Measurements from ENCODE around the gene PNLIPRP2.

The PNLIPRP2 gene

GRCh38 chr10:116620423-116621400, at the start of gene PNLIPRP2:
TSS of gene PNLIPRP2 (plus strand) at chr10:116620953.
- no peak for DNase-seq

GRCh38 chr10:116574797-116575196, 46.0 kb upstream of the PNLIPRP2 start:
- no peak for DNase-seq

DNA sequence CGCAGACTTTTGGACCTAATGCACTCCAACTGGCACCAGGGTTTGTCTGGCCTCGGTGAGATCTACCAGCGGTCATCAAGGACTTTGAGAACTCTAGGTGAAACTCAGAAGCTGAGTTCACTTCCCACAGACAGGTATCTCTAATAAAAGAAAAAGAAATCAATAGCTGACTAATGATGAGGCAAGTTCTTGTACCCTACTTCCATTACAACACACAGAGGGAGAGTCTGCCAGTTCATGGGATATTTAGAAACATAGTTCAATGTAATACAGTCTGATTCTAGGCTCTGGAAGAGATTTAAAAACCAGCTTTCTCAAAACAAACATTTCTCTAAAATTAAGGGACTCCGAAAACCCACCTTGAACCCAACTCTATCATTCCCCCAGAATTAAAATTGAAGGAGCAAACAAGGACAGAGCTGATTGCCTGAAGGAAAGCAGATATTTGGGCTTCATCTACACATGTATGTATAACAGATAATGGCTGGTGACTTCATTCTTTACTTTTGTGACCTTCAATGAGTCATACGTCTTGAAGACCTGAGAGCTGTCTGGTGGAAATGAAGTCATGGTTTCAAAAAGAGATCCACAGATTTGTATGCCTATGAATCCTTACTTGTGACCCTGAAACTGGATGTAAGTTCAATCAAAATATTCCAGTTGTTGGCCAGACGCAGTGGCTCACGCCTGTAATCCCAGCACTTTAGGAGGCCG, 32.7 kb upstream of the PNLIPRP2 start:
- no peak for DNase-seq

- no peak for DNase-seq
Measured at GRCh38 chr10:116588995-116589394, 31.8 kb upstream of the PNLIPRP2 start.

GRCh38 chr10:116589926-116590325, 30.8 kb upstream of the PNLIPRP2 start:
- DNase-seq: no peak

DNA sequence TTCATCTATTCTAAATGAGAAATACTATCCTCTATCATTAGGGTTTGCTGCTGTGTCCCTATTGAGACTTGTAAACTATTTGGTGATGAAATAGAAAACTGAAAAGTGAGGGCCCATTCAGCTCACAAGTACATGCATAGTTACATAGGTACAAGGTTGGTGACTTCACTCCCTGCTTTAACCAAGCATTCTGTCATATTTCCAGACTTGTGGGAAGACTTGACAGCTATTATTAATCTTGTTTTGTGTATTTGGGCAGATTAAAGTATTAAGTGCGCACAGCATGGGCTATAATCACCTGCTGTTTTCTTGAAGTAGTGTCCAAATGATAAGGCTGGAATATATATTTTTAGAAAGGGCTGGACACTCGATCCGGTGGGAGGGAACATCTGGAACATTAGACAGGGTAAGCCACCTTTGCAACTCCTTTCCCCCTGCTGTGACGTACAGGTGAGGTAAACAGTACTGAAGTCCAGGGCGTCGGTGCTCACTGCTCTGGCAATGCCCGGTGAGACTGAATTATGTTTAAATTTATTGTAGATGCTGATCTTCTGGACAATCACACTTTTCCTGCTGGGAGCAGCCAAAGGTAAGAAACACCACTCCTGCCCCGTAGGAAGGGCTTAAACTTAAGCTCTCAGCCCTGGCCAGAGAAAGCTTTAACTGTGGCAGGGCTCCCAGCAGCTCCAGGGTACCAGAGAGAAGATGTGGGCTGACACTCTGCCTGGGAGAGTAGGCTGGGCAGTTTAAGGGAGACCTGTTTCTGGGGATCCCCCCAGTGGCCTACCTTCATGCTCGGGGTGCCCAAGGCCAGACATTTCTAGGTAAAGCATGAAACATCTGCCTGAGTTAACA, 29.9 kb upstream of the PNLIPRP2 start, which contains the start of gene PNLIPRP1:
PNLIPRP1 (plus strand) TSS at position 370 of the 855 bp plus-strand sequence; CDS start at position 541, 171 bp downstream.
- DNase-seq: no peak

GRCh38 chr10:116593139-116593740, 27.5 kb upstream of the PNLIPRP2 start:
- no peak for DNase-seq

- no peak for DNase-seq
Measured at GRCh38 chr10:116594525-116595035, 26.2 kb upstream of the PNLIPRP2 start.

DNA sequence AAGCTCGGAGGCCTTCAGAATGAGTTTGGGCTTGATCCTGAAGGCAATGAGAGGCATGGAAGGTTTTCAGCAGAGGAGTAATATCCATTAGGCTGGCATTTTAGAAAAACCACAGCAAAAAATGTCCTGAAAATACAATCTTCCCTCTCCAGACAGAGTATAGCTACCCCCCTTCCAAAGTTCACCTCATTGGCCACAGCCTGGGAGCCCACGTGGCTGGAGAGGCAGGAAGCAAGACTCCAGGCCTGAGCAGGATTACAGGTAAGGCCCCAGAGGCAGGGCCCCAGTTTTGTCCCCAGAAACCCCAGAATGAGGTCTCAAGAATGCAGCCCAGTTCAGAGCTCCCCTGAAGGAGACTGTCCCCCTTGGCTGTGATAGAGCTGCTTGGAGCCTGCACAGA, 24.7 kb upstream of the PNLIPRP2 start:
- DNase-seq: no peak

DNA sequence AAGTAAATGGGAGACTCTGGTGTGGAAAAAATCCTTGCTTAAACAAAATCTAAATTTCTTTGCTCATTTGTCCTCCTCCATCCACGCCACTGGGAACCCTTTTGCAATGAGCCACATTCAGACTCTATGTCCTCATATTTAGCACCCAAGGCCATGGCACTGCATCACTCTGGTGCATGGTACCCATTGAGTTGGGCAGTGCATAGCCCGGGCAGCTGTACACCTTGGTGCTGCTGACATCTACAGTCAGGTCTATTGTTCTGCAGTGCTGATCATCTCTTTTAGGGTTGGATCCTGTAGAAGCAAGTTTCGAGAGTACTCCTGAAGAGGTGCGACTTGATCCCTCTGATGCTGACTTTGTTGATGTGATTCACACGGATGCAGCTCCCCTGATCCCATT, 23.2 kb upstream of the PNLIPRP2 start:
- DNase-seq: no peak

- no peak for DNase-seq
Measured at GRCh38 chr10:116598329-116598728, 22.4 kb upstream of the PNLIPRP2 start.

- DNase-seq: no peak
Measured at GRCh38 chr10:116599991-116600390, 20.8 kb upstream of the PNLIPRP2 start.

DNA sequence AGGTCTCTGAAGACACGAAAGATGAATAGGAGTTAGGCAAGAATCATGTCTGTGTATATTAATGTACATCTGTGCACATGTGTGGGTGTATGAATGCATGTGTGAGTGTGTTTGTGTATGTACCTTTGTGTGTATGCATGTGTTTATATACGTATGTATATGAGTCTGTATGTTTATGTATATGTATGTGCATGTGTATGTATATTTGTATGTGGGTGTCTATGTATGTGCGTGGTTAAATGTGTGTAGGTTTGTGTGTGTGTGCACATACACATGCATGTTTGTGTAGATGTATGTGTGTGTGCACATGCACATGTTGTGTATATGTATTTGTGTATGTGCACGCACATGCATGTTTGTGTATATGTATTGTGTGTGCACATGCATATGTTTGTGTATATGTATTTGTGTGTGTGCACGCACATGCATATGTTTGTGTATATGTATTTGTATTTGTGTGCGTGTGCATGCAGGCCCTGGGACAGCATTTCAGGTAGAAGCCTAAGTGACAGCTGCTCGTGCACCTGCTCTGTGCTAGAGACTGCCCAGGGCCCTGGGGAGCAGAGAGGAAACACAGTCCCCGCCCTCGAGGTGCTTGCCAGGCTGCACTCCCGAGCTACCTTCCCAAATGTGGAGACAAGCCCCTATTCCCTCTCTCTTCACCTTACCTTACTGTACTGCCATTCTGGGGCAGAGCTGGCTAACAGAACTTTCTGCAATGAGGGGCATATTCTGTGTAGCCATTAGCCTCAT, 17.9 kb upstream of the PNLIPRP2 start:
- DNase-seq: no peak

- DNase-seq: no peak
Measured at GRCh38 chr10:116606061-116606483, 14.7 kb upstream of the PNLIPRP2 start.

DNA sequence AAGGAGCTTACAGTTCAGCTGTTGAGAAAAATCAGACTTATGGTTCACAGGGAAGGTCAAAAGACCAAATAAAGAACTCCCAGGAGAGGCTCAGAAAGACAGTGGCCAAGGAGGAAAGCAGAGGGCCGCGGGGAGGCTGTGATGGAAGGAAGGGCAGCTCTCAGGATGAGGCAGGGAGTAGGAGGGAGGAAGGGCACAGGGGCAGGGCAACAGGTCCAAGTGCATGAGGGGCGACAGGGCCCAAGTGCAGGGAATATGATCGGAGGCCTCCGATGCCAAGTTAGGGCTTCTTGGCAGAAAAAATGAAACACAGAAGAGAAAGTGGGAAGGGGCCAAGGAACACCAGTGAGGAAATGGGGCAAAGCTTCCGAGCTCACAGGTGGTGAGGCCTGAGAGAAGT, 13.4 kb upstream of the PNLIPRP2 start:
- no peak for DNase-seq

- DNase-seq: no peak
Measured at GRCh38 chr10:116608686-116609594, 11.8 kb upstream of the PNLIPRP2 start.

- DNase-seq: no peak
Measured at GRCh38 chr10:116610443-116611152, 10.2 kb upstream of the PNLIPRP2 start.

- no peak for DNase-seq
Measured at GRCh38 chr10:116611153-116611545, 9.6 kb upstream of the PNLIPRP2 start.

GRCh38 chr10:116612107-116612769, 8.5 kb upstream of the PNLIPRP2 start:
- DNase-seq: no peak
